Posterior vena cava (tissue), 2 donors: ENCODE results near the gene CRYGD. TPM values are rescaled to one million over a fixed set of nuclear protein-coding genes. Genes with fewer than 3 reads are reported as not detected.
"Not testable (repeated sequence)": the region's sequence is repeated elsewhere in the genome, so short reads cannot be mapped to it uniquely, and the experiment has no call there.

Experiments used
- DNase-seq: peaks from one replicate; pipeline ENCODE4 v3.0.0-alpha.2; 2020; ENCODE audit warnings: low spot score
- intact Hi-C, 2 donors: fragments of 100-400 bp; cut with DNase I; formaldehyde crosslinking; loops; one replicate each; pipeline versions ENCODE4 v1.14.1 to v1.14.2; 2022 to 2023
- total RNA-seq, 2 donors: library from RNA; stranded (reverse); fragmentation: NEBNext Ultra II Directional; extraction: Animal tissue kit (Norgen Biotek cat#: 25700); gene quantifications; one replicate each; pipeline ENCODE4 v1.2.1, GENCODE V29; 2021
- donor health status: DM: yes; HTN: yes; CAD: no.
- donor health status: DM: yes; HTN: yes; CAD: no.

CRYGD gene
- total RNA-seq, 2 donors from 2014 or later, result not detected

GRCh38 chr2:208134928-208135586, 10.7 kb upstream of the CRYGD start:
- intact Hi-C loops, result no loop called here

GRCh38 chr2:208130712-208131110, 6.4 kb upstream of the CRYGD start:
- DNase-seq, result no peak
- intact Hi-C loops, result no loop called here

More at GRCh38 chr2:208134928-208135586, 10.7 kb upstream of the CRYGD start:
- no peak for DNase-seq

- intact Hi-C loops, result no loop called here
Measured at GRCh38 chr2:208129744-208130711, 5.7 kb upstream of the CRYGD start, which contains the start of gene CRYGC. CRYGC (minus strand) TSS chr2:208129828; CDS start chr2:208129792, 36 bp downstream.

GRCh38 chr2:208128136-208128535, 3.8 kb upstream of the CRYGD start:
- intact Hi-C loops, result no loop called here
- peak; percentile 58 for DNase-seq

More at GRCh38 chr2:208129744-208130711, 5.7 kb upstream of the CRYGD start, which contains the start of gene CRYGC:
- no peak for DNase-seq

GRCh38 chr2:208127090-208127489, 2.8 kb upstream of the CRYGD start:
- no peak for DNase-seq
- intact Hi-C loops, result no loop called here

- no peak for DNase-seq
- intact Hi-C loops, result no loop called here
Measured at GRCh38 chr2:208125251-208125650, 927 bp upstream of the CRYGD start.

GRCh38 chr2:208122248-208122647, 2.1 kb downstream of the CRYGD start:
- intact Hi-C loops, result no loop called here
- no peak for DNase-seq

GRCh38 chr2:208118918-208119317, 5.4 kb downstream of the CRYGD start:
- intact Hi-C loops, result no loop called here

GRCh38 chr2:208117390-208117789, 6.9 kb downstream of the CRYGD start:
- DNase-seq, intact Hi-C loops: not testable (repeated sequence)

More at GRCh38 chr2:208118918-208119317, 5.4 kb downstream of the CRYGD start:
- no peak for DNase-seq

GRCh38 chr2:208112969-208113368, 11.4 kb downstream of the CRYGD start:
- intact Hi-C loops, result no loop called here
- DNase-seq, result no peak

- intact Hi-C loops, DNase-seq: not testable (repeated sequence)
Measured at GRCh38 chr2:208112273-208112745, 12.0 kb downstream of the CRYGD start.

GRCh38 chr2:208103616-208104015, 20.7 kb downstream of the CRYGD start:
- no peak for DNase-seq
- intact Hi-C loops, result no loop called here

GRCh38 chr2:208101716-208102631, 22.4 kb downstream of the CRYGD start:
- intact Hi-C loops, result no loop called here
- DNase-seq, result no peak

GRCh38 chr2:208099682-208100470, 24.4 kb downstream of the CRYGD start:
- DNase-seq, result no peak
- intact Hi-C loops, result no loop called here

- intact Hi-C loops, result not testable (repeated sequence)
Measured at GRCh38 chr2:208098701-208099100, 25.6 kb downstream of the CRYGD start.

GRCh38 chr2:208098267-208098666, 26.1 kb downstream of the CRYGD start:
- intact Hi-C loops, result no loop called here
- no peak for DNase-seq

More at GRCh38 chr2:208098701-208099100, 25.6 kb downstream of the CRYGD start:
- not testable (repeated sequence) for DNase-seq

GRCh38 chr2:208097801-208098200, 26.5 kb downstream of the CRYGD start:
- intact Hi-C loops, result no loop called here
- DNase-seq, result no peak

- DNase-seq, result no peak
- intact Hi-C loops, result no loop called here
Measured at GRCh38 chr2:208097313-208097712, 27.0 kb downstream of the CRYGD start.
